HepG2 (cell line): Measurements from ENCODE around the gene CACNA1I. TPM values are rescaled to one million over a fixed set of nuclear protein-coding genes. Genes with fewer than 3 reads are reported as not detected.

Experiments
- ATAC-seq: fragments of 200-7000 bp; cut with Tn5 transposase; 3 replicates; pipeline ENCODE4 v1.9.1; 2020; ENCODE audit warnings: mild to moderate bottlenecking, moderate library complexity
- BruUV-seq: library from RNA; stranded (reverse); fragments of 400-500 nt; replicated peaks from 2 replicates; lab custom pipeline; 2021; lab: Mats Ljungman, UMichigan
- CTCF ChIA-PET: fragments of 300-600 bp; formaldehyde crosslinking; extraction: SDS; loops from one replicate; lab custom pipeline; 2021; ENCODE audit warnings: low total read pairs, inconsistent platforms, low intra/inter-chr PET ratio; lab: Yijun Ruan, JAX
- POLR2A ChIA-PET: fragments of 350-600 bp; sonication (Branson Sonifier 250); formaldehyde crosslinking; loops from one replicate; lab custom pipeline; 2020; ENCODE audit warnings: antibody characterized with exemption, inconsistent platforms; lab: Yijun Ruan, JAX
- DNase-seq: peaks from one replicate; pipeline ENCODE4 v3.0.0-alpha.2; 2015; ENCODE audit warnings: low spot score
- FAIRE-seq: peaks from 3 replicates; lab custom pipeline; 2011; peaks lifted over from hg19 to GRCh38; lab: Jason Lieb, UNC
- H2AFZ ChIP-seq: one replicate; pipeline ENCODE4 v1.6.1; 2011; ENCODE audit warnings: low read length, inconsistent platforms
- H3K27ac ChIP-seq: fragments of 300-600 bp; 3 replicates; pipeline ENCODE4 v1.8.0; 2011; ENCODE audit warnings: mixed run types, mild to moderate bottlenecking, mixed read lengths, low read length, inconsistent platforms; ENCODE audit not compliant: insufficient read depth; ENCODE audit errors: extremely low read length
- H3K27me3 ChIP-seq, 2 experiments: fragments of 200-600 bp in 1 of 2; 2 replicates in 1 of 2; 3 replicates in 1 of 2; pipeline versions ENCODE4 v1.6.0 to v1.8.0; 2011; ENCODE audit warnings: low read length in 2 of 2, mild to moderate bottlenecking in 2 of 2, moderate library complexity in 2 of 2, inconsistent platforms in 1 of 2; ENCODE audit not compliant: insufficient read depth in 2 of 2, control insufficient read depth in 1 of 2
- H3K36me3 ChIP-seq, 2 experiments: fragments of 200-600 bp in 1 of 2; replicated peaks in 1 of 2; 2 replicates in 1 of 2; 3 replicates in 1 of 2; pipeline versions ENCODE4 v1.5.1 to v1.8.0; 2011; ENCODE audit warnings: low read length in 2 of 2, inconsistent platforms in 1 of 2; ENCODE audit not compliant: insufficient read depth in 2 of 2, control insufficient read depth in 1 of 2
- H3K4me1 ChIP-seq: 2 replicates; pipeline ENCODE4 v1.5.1; 2012; ENCODE audit warnings: low read length, inconsistent platforms; ENCODE audit not compliant: insufficient read depth
- H3K4me2 ChIP-seq: 2 replicates; pipeline ENCODE4 v1.6.0; 2011; ENCODE audit warnings: low read depth, low read length, inconsistent platforms
- H3K4me3 ChIP-seq, 3 experiments: fragments of 200-600 bp in 1 of 3; sonication (generic), shearing (Covaris generic) in 1 of 3; replicated peaks in 1 of 3; 2 replicates each; pipeline ENCODE4 v1.5.1; 2011 to 2016; ENCODE audit warnings: low read length in 3 of 3, inconsistent platforms in 2 of 3, low read depth in 2 of 3, mild to moderate bottlenecking in 2 of 3, control low read depth in 1 of 3, mixed read lengths in 1 of 3; ENCODE audit not compliant: insufficient read depth in 1 of 3
- H3K79me2 ChIP-seq: one replicate; pipeline ENCODE4 v1.6.1; 2011; ENCODE audit warnings: low read length, inconsistent platforms; ENCODE audit not compliant: insufficient read depth
- H3K9ac ChIP-seq: 2 replicates; pipeline ENCODE4 v1.6.0; 2011; ENCODE audit warnings: mild to moderate bottlenecking, low read depth, low read length, inconsistent platforms; ENCODE audit not compliant: insufficient read depth
- H3K9me3 ChIP-seq: 2 replicates; pipeline ENCODE4 v1.5.1; 2012; ENCODE audit warnings: mild to moderate bottlenecking, low read length
- H4K20me1 ChIP-seq: 2 replicates; pipeline ENCODE4 v1.6.0; 2011; ENCODE audit warnings: inconsistent platforms, mild to moderate bottlenecking, low read length, moderate library complexity; ENCODE audit not compliant: insufficient read depth
- CEBPB ChIP-seq: IDR thresholded peaks from 2 replicates; pipeline ENCODE4 v1.6.1; 2011; ENCODE audit warnings: low read depth, low read length, improper control_type of control experiment, borderline replicate concordance
- DDIT3 ChIP-seq: sonication (generic); formaldehyde crosslinking; IDR thresholded peaks from 2 replicates; pipeline ENCODE4 v1.4.0; 2020; ENCODE audit warnings: mild to moderate bottlenecking, missing genetic modification reagents
- ESRRA ChIP-seq: sonication (generic); formaldehyde crosslinking; IDR thresholded peaks from 2 replicates; pipeline ENCODE4 v1.5.1; 2020; ENCODE audit warnings: mild to moderate bottlenecking, low read depth, missing genetic modification reagents
- EZH2 ChIP-seq: conservative IDR thresholded peaks from 2 replicates; pipeline ENCODE4 v1.6.1; 2012; ENCODE audit warnings: mild to moderate bottlenecking, low read depth, low read length, moderate library complexity
- FOXJ3 ChIP-seq: sonication (generic); formaldehyde crosslinking; IDR thresholded peaks from 2 replicates; pipeline ENCODE4 v1.4.0; 2020; ENCODE audit warnings: missing genetic modification reagents, mild to moderate bottlenecking, borderline replicate concordance
- HMG20B ChIP-seq: conservative IDR thresholded peaks from 2 replicates; pipeline ENCODE4 v1.6.1; 2016; ENCODE audit warnings: missing genetic modification reagents, missing compliant biosample characterization
- HMGA1 ChIP-seq: sonication (generic); formaldehyde crosslinking; conservative IDR thresholded peaks from 2 replicates; pipeline ENCODE4 v1.4.0; 2020; ENCODE audit warnings: missing genetic modification reagents
- MYC ChIP-seq: sonication (generic); formaldehyde crosslinking; IDR thresholded peaks from 2 replicates; pipeline ENCODE4 v1.9.0; 2021; ENCODE audit warnings: missing genetic modification reagents, borderline replicate concordance
- PHF8 ChIP-seq: sonication (generic); formaldehyde crosslinking; IDR thresholded peaks from 2 replicates; pipeline ENCODE4 v1.5.0; 2020; ENCODE audit warnings: missing genetic modification reagents
- ZNF17 ChIP-seq: sonication (generic); formaldehyde crosslinking; IDR thresholded peaks from 2 replicates; pipeline ENCODE4 v1.5.0; 2020; ENCODE audit warnings: mild to moderate bottlenecking, missing genetic modification reagents
- ZNF431 ChIP-seq: sonication (generic); formaldehyde crosslinking; IDR thresholded peaks from 2 replicates; pipeline ENCODE4 v1.9.0; 2022; ENCODE audit warnings: missing genetic modification reagents, low read depth, mild to moderate bottlenecking, borderline replicate concordance
- WGBS: methylation state at CpG from one replicate; pipeline ENCODE4 v1.1.6; 2017; ENCODE audit warnings: low lambda C conversion rate; 5-methylcytosine and 5-hydroxymethylcytosine counted together
- in situ Hi-C: cut with HindIII; loops from 2 replicates; pipeline ENCODE4 v1.10.0; 2017; ENCODE audit warnings: low pct_unique_long_range_greater_than_20kb; ENCODE audit not compliant: extremely low pct_ligation_motif_present
- intact Hi-C: fragments of 100-400 bp; cut with micrococcal nuclease; formaldehyde crosslinking; loops from one replicate; pipeline ENCODE4 v1.10.0; 2022; ENCODE audit not compliant: unreplicated experiment
- polyA plus RNA-seq, 8 experiments: library from polyadenylated mRNA; depleted of rRNA in 3 of 8; stranded (reverse) in 7 of 8; unstranded in 1 of 8; fragments of >200 nt; fragmentation: Illumina TruSeq in 4 of 8; extraction: Trizol in 4 of 8; gene quantifications; 2 replicates each; pipeline versions ENCODE4 v1.2.1 to v1.2.3, GENCODE V29; 2011 to 2016; ENCODE audit warnings: low read depth in 4 of 8, missing spikeins in 1 of 8, mixed read lengths in 1 of 8; ENCODE audit not compliant: insufficient read depth in 1 of 8
- total RNA-seq, 5 experiments: library from RNA; depleted of rRNA; stranded (reverse); fragments of >200 nt; fragmentation: Illumina TruSeq; extraction: Trizol; gene quantifications; 2 replicates each; pipeline ENCODE4 v1.2.3, GENCODE V29; 2016; ENCODE audit warnings: low read depth in 1 of 5
- TF ChIP-seq, protein P1 (sequence below): sonication (generic); formaldehyde crosslinking; IDR thresholded peaks from 2 replicates; pipeline ENCODE4 v1.8.1; 2023; ENCODE audit warnings: mild to moderate bottlenecking, missing genetic modification reagents
- TF ChIP-seq, protein P2 (sequence below): sonication (generic); formaldehyde crosslinking; IDR thresholded peaks from 2 replicates; pipeline ENCODE4 v1.9.0; 2021; ENCODE audit warnings: missing genetic modification reagents, mild to moderate bottlenecking, borderline replicate concordance

The CACNA1I gene
- total and polyA plus RNA-seq, 2 of the 13 experiments (the other 11 are each of a cell fraction or from before 2014, with no cell fraction given): not detected

DNA sequence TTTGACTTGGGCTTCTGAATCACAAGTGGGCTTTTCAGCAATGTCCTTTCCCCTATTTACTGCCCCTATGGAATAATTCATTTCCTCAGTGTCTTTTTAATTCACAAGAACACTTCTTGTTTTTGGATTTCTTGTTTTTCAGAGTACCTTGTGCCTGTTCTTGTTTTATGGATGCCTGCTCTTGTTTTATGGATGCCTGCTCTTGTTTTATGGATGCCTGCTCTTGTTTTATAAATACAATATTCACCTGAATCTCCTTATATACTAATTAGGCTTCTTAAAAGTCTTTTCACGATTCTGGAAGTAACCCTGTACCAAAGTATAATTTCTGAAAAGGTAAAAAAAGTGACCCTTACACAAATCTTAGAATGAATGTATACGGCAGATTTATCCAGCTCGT is 32.8 kb downstream of the CACNA1I start:
- BruUV-seq: no TSS peak
- Histone ChIP-seq H3K27me3 (peaks cover 0 to 37% of the 10 kb centered on the region in 2 experiments; a peak in 3 of 5 replicates), H3K4me2 (no peak overlapping the region), H3K9me3 (no peaks in the 10 kb centered on the region), H3K79me2 (no peaks in the 10 kb centered on the region), H3K4me3 (no peak overlapping the region), H2AFZ (no peak overlapping the region), H3K36me3 (no peaks in the 10 kb centered on the region), H3K27ac (no peak overlapping the region), H4K20me1 (no peaks in the 10 kb centered on the region), H3K9ac (no peak overlapping the region), H3K4me1 (no peaks in the 10 kb centered on the region)
- intact Hi-C loops (no loop called here), in situ Hi-C loops (no loop called here)
- CTCF ChIA-PET: no interaction called here
- POLR2A ChIA-PET: no interaction called here
- FAIRE-seq: no peak
- whole genome bisulfite sequencing: 25% methylated on average over 3 of the region's 3 CpGs
- no peak for ATAC-seq
- DNase-seq: no peak
- no peak for TF ChIP-seq EZH2
- TF ChIP-seq, protein P1, sequence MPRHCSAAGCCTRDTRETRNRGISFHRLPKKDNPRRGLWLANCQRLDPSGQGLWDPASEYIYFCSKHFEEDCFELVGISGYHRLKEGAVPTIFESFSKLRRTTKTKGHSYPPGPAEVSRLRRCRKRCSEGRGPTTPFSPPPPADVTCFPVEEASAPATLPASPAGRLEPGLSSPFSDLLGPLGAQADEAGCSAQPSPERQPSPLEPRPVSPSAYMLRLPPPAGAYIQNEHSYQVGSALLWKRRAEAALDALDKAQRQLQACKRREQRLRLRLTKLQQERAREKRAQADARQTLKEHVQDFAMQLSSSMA: no peak
- TF ChIP-seq DDIT3 (CRISPR knock-in tag): no peak
- TF ChIP-seq FOXJ3 (CRISPR knock-in tag): no peak
- TF ChIP-seq HMG20B (CRISPR knock-in tag): no peak
- TF ChIP-seq ZNF17 (CRISPR knock-in tag): no peak
- no peak for TF ChIP-seq HMGA1 (CRISPR knock-in tag)
- TF ChIP-seq PHF8 (CRISPR knock-in tag): no peak
- TF ChIP-seq, protein P2, sequence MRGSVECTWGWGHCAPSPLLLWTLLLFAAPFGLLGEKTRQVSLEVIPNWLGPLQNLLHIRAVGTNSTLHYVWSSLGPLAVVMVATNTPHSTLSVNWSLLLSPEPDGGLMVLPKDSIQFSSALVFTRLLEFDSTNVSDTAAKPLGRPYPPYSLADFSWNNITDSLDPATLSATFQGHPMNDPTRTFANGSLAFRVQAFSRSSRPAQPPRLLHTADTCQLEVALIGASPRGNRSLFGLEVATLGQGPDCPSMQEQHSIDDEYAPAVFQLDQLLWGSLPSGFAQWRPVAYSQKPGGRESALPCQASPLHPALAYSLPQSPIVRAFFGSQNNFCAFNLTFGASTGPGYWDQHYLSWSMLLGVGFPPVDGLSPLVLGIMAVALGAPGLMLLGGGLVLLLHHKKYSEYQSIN (CRISPR knock-in tag): no peak
- TF ChIP-seq ZNF431 (CRISPR knock-in tag): no peak
- no peak for TF ChIP-seq ESRRA (CRISPR knock-in tag)
- no peak for TF ChIP-seq MYC (CRISPR knock-in tag)
- TF ChIP-seq CEBPB: no peak
